H1 (cell line): Measurements from ENCODE around the gene TBC1D20. TPM values are rescaled to one million over a fixed set of nuclear protein-coding genes. Genes with fewer than 3 reads are reported as not detected.

Experiments used
- CTCF ChIA-PET: fragments of 300-600 bp; sonication (Branson Sonifier 250); formaldehyde crosslinking; loops from one replicate; lab custom pipeline; 2021; ENCODE audit not compliant: partially characterized antibody; lab: Charles Lee
- POLR2A ChIA-PET: fragments of 300-600 bp; sonication (Branson Sonifier 250); formaldehyde crosslinking; loops from one replicate; lab custom pipeline; 2021; ENCODE audit warnings: inconsistent platforms; ENCODE audit not compliant: partially characterized antibody; lab: Charles Lee
- DNase-seq, 2 experiments: peaks; one replicate each; pipeline versions ENCODE4 v3.0.0 to v3.0.0-alpha.2; 2010 to 2022; ENCODE audit warnings: low spot score in 2 of 2, low read depth in 1 of 2, mixed read lengths in 1 of 2
- FAIRE-seq: peaks from 2 replicates; lab custom pipeline; 2011; peaks lifted over from hg19 to GRCh38; lab: Jason Lieb, UNC
- H2AFZ ChIP-seq: 2 replicates; pipeline ENCODE4 v1.8.1; 2012; ENCODE audit warnings: low read length, inconsistent platforms
- H2AK5ac ChIP-seq: 2 replicates; pipeline ENCODE4 v1.6.1; 2013; ENCODE audit warnings: low read depth, low read length
- H2BK120ac ChIP-seq: replicated peaks from 2 replicates; pipeline ENCODE3; 2013; ENCODE audit warnings: low read depth, low read length, inconsistent platforms
- H2BK12ac ChIP-seq: 2 replicates; pipeline ENCODE4 v1.6.1; 2013; ENCODE audit warnings: low read depth, low read length
- H2BK15ac ChIP-seq: 2 replicates; pipeline ENCODE4 v1.6.1; 2013; ENCODE audit warnings: low read length
- H2BK20ac ChIP-seq: 2 replicates; pipeline ENCODE4 v1.6.1; 2013; ENCODE audit warnings: low read length
- H2BK5ac ChIP-seq: 2 replicates; pipeline ENCODE4 v1.6.1; 2013; ENCODE audit warnings: low read depth, low read length
- H3K14ac ChIP-seq: 2 replicates; pipeline ENCODE4 v1.6.1; 2013; ENCODE audit warnings: inconsistent platforms; ENCODE audit not compliant: insufficient read length
- H3K18ac ChIP-seq: 2 replicates; pipeline ENCODE4 v1.6.1; 2013; ENCODE audit warnings: low read length; ENCODE audit errors: extremely low read depth
- H3K23ac ChIP-seq: 2 replicates; pipeline ENCODE4 v1.6.1; 2013; ENCODE audit warnings: inconsistent platforms; ENCODE audit not compliant: insufficient read length
- H3K23me2 ChIP-seq: 2 replicates; pipeline ENCODE4 v1.6.1; 2013; ENCODE audit warnings: low read depth, low read length
- H3K27ac ChIP-seq: 2 replicates; pipeline ENCODE4 v1.6.1; 2011; ENCODE audit warnings: low read depth, low read length, inconsistent platforms
- H3K27me3 ChIP-seq, 4 experiments: replicated peaks in 1 of 4; 1 replicate in 1 of 4; 2 replicates in 3 of 4; pipeline versions ENCODE4 v1.6.1 to v1.8.1; 2011 to 2013; ENCODE audit warnings: low read length in 3 of 4, mild to moderate bottlenecking in 3 of 4, inconsistent platforms in 2 of 4, mixed read lengths in 2 of 4, moderate library complexity in 1 of 4; ENCODE audit not compliant: control insufficient read depth in 3 of 4, insufficient read depth in 3 of 4; ENCODE audit errors: extremely low read depth in 1 of 4
- H3K36me3 ChIP-seq, 4 experiments: 2 replicates each; pipeline versions ENCODE4 v1.6.1 to v1.8.1; 2011 to 2013; ENCODE audit warnings: mild to moderate bottlenecking in 4 of 4, low read length in 3 of 4, moderate library complexity in 2 of 4, control low read depth in 1 of 4, inconsistent platforms in 1 of 4; ENCODE audit not compliant: insufficient read depth in 4 of 4, control insufficient read depth in 2 of 4
- H3K4ac ChIP-seq: replicated peaks from 2 replicates; pipeline ENCODE3; 2013; ENCODE audit warnings: low read length, low read depth, mixed read lengths, inconsistent platforms; ENCODE audit not compliant: insufficient read length
- H3K4me1 ChIP-seq, 4 experiments: replicated peaks in 1 of 4; 1 replicate in 1 of 4; 2 replicates in 3 of 4; pipeline versions ENCODE4 v1.6.1 to v1.8.1; 2011 to 2013; ENCODE audit warnings: low read length in 3 of 4, inconsistent platforms in 2 of 4, mixed read lengths in 1 of 4; ENCODE audit not compliant: insufficient read depth in 4 of 4, control insufficient read depth in 3 of 4
- H3K4me2 ChIP-seq, 2 experiments: 2 replicates each; pipeline versions ENCODE4 v1.6.1 to v1.8.1; 2011 to 2013; ENCODE audit warnings: low read depth in 2 of 2, low read length in 2 of 2, control low read depth in 1 of 2, inconsistent platforms in 1 of 2, mild to moderate bottlenecking in 1 of 2; ENCODE audit not compliant: insufficient read depth in 1 of 2
- H3K4me3 ChIP-seq, 4 experiments: fragments of 200-600, 300-600 bp in 1 of 4; sonication (generic), shearing (Covaris generic), sonication (Bioruptor Twin) in 1 of 4; 2 replicates each; pipeline versions ENCODE4 v1.5.1 to v1.8.1; 2011 to 2016; ENCODE audit warnings: low read length in 4 of 4, low read depth in 3 of 4, control low read depth in 2 of 4, inconsistent platforms in 2 of 4, mild to moderate bottlenecking in 2 of 4, mixed read lengths in 1 of 4, moderate library complexity in 1 of 4; ENCODE audit not compliant: insufficient read depth in 2 of 4; ENCODE audit errors: extremely low read depth in 1 of 4
- H3K56ac ChIP-seq: replicated peaks from 2 replicates; pipeline ENCODE3; 2013; ENCODE audit warnings: low read depth, mild to moderate bottlenecking, mixed read lengths, low read length, inconsistent platforms; ENCODE audit not compliant: insufficient read length
- H3K79me1 ChIP-seq: 2 replicates; pipeline ENCODE4 v1.6.1; 2013; ENCODE audit warnings: low read depth, low read length, control low read depth
- H3K79me2 ChIP-seq, 2 experiments: 2 replicates each; pipeline versions ENCODE4 v1.6.1 to v1.8.1; 2012 to 2013; ENCODE audit warnings: low read length in 2 of 2, mild to moderate bottlenecking in 2 of 2, inconsistent platforms in 1 of 2; ENCODE audit not compliant: insufficient read depth in 2 of 2, control insufficient read depth in 1 of 2
- H3K9ac ChIP-seq, 4 experiments: replicated peaks in 1 of 4; 1 replicate in 1 of 4; 2 replicates in 3 of 4; pipeline versions ENCODE4 v1.6.1 to v1.8.1; 2011 to 2013; ENCODE audit warnings: low read depth in 3 of 4, low read length in 3 of 4, control low read depth in 2 of 4, mild to moderate bottlenecking in 2 of 4, moderate library complexity in 2 of 4, inconsistent platforms in 1 of 4; ENCODE audit errors: extremely low read depth in 1 of 4
- H3K9me3 ChIP-seq, 2 experiments: 2 replicates each; pipeline versions ENCODE4 v1.6.1 to v1.8.1; 2012 to 2013; ENCODE audit warnings: mild to moderate bottlenecking in 2 of 2, moderate library complexity in 2 of 2, control low read depth in 1 of 2, inconsistent platforms in 1 of 2, low read depth in 1 of 2, low read length in 1 of 2, mixed read lengths in 1 of 2; ENCODE audit not compliant: insufficient read depth in 2 of 2
- H4K20me1 ChIP-seq, 2 experiments: replicated peaks in 1 of 2; 2 replicates each; pipeline versions ENCODE3 to v1.8.1; 2011 to 2013; ENCODE audit warnings: inconsistent platforms in 2 of 2, low read length in 2 of 2, mild to moderate bottlenecking in 1 of 2; ENCODE audit not compliant: insufficient read depth in 2 of 2, control insufficient read depth in 1 of 2
- H4K5ac ChIP-seq: 2 replicates; pipeline ENCODE4 v1.6.1; 2013; ENCODE audit warnings: low read length, low read depth, mixed read lengths, inconsistent platforms; ENCODE audit not compliant: insufficient read length
- H4K8ac ChIP-seq: 2 replicates; pipeline ENCODE4 v1.8.0; 2013; ENCODE audit warnings: mild to moderate bottlenecking, moderate library complexity, low read length, inconsistent platforms; ENCODE audit not compliant: insufficient read depth; ENCODE audit errors: extremely low read depth
- H4K91ac ChIP-seq: replicated peaks from 2 replicates; pipeline ENCODE3; 2013; ENCODE audit warnings: low read length, mixed read lengths, inconsistent platforms; ENCODE audit not compliant: insufficient read length
- ATF2 ChIP-seq: IDR thresholded peaks from 2 replicates; pipeline ENCODE4 v1.6.1; 2012; ENCODE audit warnings: low read length, inconsistent platforms
- BACH1 ChIP-seq: IDR thresholded peaks from 2 replicates; pipeline ENCODE4 v1.6.1; 2012; ENCODE audit warnings: low read length, improper control_type of control experiment
- CTBP2 ChIP-seq: IDR thresholded peaks from 2 replicates; pipeline ENCODE4 v1.7.0; 2011; ENCODE audit warnings: borderline replicate concordance, mild to moderate bottlenecking, moderate library complexity, mixed read lengths, low read length; ENCODE audit not compliant: insufficient read depth, insufficient read length
- KDM4A ChIP-seq: IDR thresholded peaks from one replicate; pipeline ENCODE4 v1.7.1; 2012; ENCODE audit warnings: low read depth, mild to moderate bottlenecking, moderate library complexity, low read length, inconsistent platforms; ENCODE audit not compliant: severe bottlenecking
- RBBP5 ChIP-seq: IDR thresholded peaks from 2 replicates; pipeline ENCODE4 v1.7.1; 2012; ENCODE audit warnings: low read depth, mild to moderate bottlenecking, inconsistent platforms, low read length, moderate library complexity, borderline replicate concordance
- SIN3A ChIP-seq, 2 experiments: IDR thresholded peaks in 1 of 2; conservative IDR thresholded peaks in 1 of 2; 2 replicates each; pipeline ENCODE4 v1.6.1; 2011 to 2012; ENCODE audit warnings: low read length in 2 of 2, improper control_type of control experiment in 1 of 2, low read depth in 1 of 2, mild to moderate bottlenecking in 1 of 2
- SIRT6 ChIP-seq: IDR thresholded peaks from one replicate; pipeline ENCODE4 v1.7.1; 2012; ENCODE audit warnings: low read length, inconsistent platforms
- SP4 ChIP-seq: IDR thresholded peaks from 2 replicates; pipeline ENCODE4 v1.6.1; 2012; ENCODE audit warnings: low read length, inconsistent platforms
- SRF ChIP-seq: IDR thresholded peaks from 2 replicates; pipeline ENCODE4 v1.6.1; 2011; ENCODE audit warnings: mild to moderate bottlenecking, low read depth, low read length, moderate library complexity
- TCF12 ChIP-seq: IDR thresholded peaks from 2 replicates; pipeline ENCODE4 v1.6.1; 2011; ENCODE audit warnings: low read depth, mild to moderate bottlenecking, low read length
- WGBS, 2 experiments: shearing (Covaris generic) in 1 of 2; methylation state at CpG; one replicate each; pipeline versions ENCODE4 v1.1.6 to v1.1.7; 2013 to 2015; ENCODE audit warnings: low lambda C conversion rate in 2 of 2, mixed read lengths in 2 of 2, inconsistent platforms in 1 of 2, low coverage in 1 of 2, missing lambda C conversion rate in 1 of 2; ENCODE audit not compliant: insufficient replicate concordance in 2 of 2, insufficient coverage in 1 of 2, insufficient read length in 1 of 2; ENCODE audit errors: extremely low coverage in 1 of 2, missing lambda C conversion rate in 1 of 2; 5-methylcytosine and 5-hydroxymethylcytosine counted together
- polyA plus RNA-seq, 7 experiments: library from polyadenylated mRNA; depleted of rRNA in 3 of 7; stranded (reverse) in 5 of 7; unstranded in 2 of 7; fragments of >200 nt in 5 of 7; fragments of 200-250 nt in 2 of 7; gene quantifications; 1 replicate in 5 of 7; 2 replicates in 1 of 7; 4 replicates in 1 of 7; pipeline versions ENCODE4 v1.2.1 to v1.2.3, GENCODE V29; 2011 to 2013; ENCODE audit warnings: missing spikeins in 2 of 7, mixed read lengths in 2 of 7
- total RNA-seq: library from RNA; stranded (reverse); fragmentation: NEBNext Ultra II Directional; extraction: Animal tissue kit (Norgen Biotek cat#: 25700); gene quantifications from 2 replicates; pipeline ENCODE4 v1.2.1, GENCODE V29; 2021

TBC1D20 gene
- total and polyA plus RNA-seq, 2 of the 8 experiments (the other 6 are each of a cell fraction or from before 2014, with no cell fraction given) = 14.5 to 17.1 TPM

DNA sequence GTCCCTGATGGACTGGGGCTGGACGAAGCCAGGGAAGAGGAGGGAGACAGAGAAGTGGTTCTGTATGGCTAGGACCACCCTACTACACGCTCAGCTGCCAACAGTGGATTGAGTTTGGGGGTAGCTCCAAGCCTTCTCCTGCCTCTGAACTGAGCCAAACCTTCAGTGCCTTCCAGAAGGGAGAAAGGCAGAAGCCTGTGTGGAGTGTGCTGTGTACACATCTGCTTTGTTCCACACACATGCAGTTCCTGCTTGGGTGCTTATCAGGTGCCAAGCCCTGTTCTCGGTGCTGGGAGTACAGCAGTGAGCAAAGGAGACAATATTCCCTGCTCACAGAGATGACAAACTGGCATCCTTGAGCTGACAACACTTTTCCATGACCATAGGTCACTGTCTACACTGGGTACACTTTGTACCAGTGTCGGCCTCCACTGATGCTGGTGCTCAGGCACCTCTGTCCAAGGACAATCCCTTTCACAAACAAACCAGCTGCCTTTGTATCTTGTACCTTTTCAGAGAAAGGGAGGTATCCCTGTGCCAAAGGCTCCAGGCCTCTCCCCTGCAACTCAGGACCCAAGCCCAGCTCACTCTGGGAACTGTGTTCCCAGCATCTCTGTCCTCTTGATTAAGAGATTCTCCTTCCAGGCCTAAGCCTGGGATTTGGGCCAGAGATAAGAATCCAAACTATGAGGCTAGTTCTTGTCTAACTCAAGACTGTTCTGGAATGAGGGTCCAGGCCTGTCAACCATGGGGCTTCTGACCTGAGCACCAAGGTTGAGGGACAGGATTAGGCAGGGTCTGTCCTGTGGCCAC lies 65.5 kb downstream of the TBC1D20 start:
- H3K23ac ChIP-seq = no peak overlapping the region
- no peak overlapping the region for H3K9ac ChIP-seq
- H2AK5ac ChIP-seq = no peak overlapping the region
- no peak overlapping the region for H3K14ac ChIP-seq
- WGBS, 2 experiments = 78% methylated on average over 4 of the region's 4 CpGs; no CpG with 5 or more reads in 1 of the 2 experiments
- no peak for DNase-seq
- no peak overlapping the region for H3K18ac ChIP-seq
- no peak overlapping the region for H3K27ac ChIP-seq
- no peak overlapping the region for H2AFZ ChIP-seq
- H3K36me3 ChIP-seq = peaks cover 0 to 13% (median 4%) of the 10 kb centered on the region in 4 experiments; a peak in 4 of 8 replicates
- no peak overlapping the region for H2BK20ac ChIP-seq
- no peak for FAIRE-seq
- no peak overlapping the region for H2BK5ac ChIP-seq
- no peaks in the 10 kb centered on the region for H3K23me2 ChIP-seq
- no peak overlapping the region for H3K4me2 ChIP-seq
- peaks cover 0 to 2% of the 10 kb centered on the region in 2 experiments for H4K20me1 ChIP-seq
- no peak overlapping the region for H3K4ac ChIP-seq
- peaks cover 3 to 7% (median 4%) of the 10 kb centered on the region in 4 experiments; a peak in 4 of 7 replicates for H3K4me1 ChIP-seq
- H3K9me3 ChIP-seq = no peaks in the 10 kb centered on the region
- H3K27me3 ChIP-seq = no peaks in the 10 kb centered on the region
- no peak overlapping the region for H2BK120ac ChIP-seq
- H4K91ac ChIP-seq = no peak overlapping the region
- H4K5ac ChIP-seq = no peak overlapping the region
- H2BK15ac ChIP-seq = no peak overlapping the region
- POLR2A ChIA-PET = interaction anchor here (1.0 to 11.8 kb wide), 6 partner anchors 11 to 44 kb away, joined by 3 to 263 read pairs (median 4); partner anchors contain the start of genes RBCK1 and TRIB3
- no peaks in the 10 kb centered on the region for H3K79me2 ChIP-seq
- no peak overlapping the region for H3K56ac ChIP-seq
- H3K4me3 ChIP-seq = no peak overlapping the region
- no peak for TF ChIP-seq SP4
- no peak for TF ChIP-seq SIN3A (conservative IDR thresholded peaks at IDR 0.05 in 1 of 2, IDR thresholded peaks at IDR 0.05 in 1 of 2; ENCODE audit: low read depth in 1 of 2, low read length in 2 of 2)
- no peak for TF ChIP-seq CTBP2
- no peak for TF ChIP-seq TCF12
- TF ChIP-seq ATF2 = no peak
- no peak for TF ChIP-seq KDM4A
- no peak for TF ChIP-seq SRF
- no peak for TF ChIP-seq SIRT6
- TF ChIP-seq RBBP5 = no peak
- no peak for TF ChIP-seq BACH1
- no peak overlapping the region for H4K8ac ChIP-seq
- no peak overlapping the region for H2BK12ac ChIP-seq
- CTCF ChIA-PET = interaction anchor here (0.7 to 2.1 kb wide), 9 partner anchors 10 to 130 kb away, joined by 3 to 10 read pairs (median 3); no protein-coding TSS in a partner anchor
- no peaks in the 10 kb centered on the region for H3K79me1 ChIP-seq
